ENCODE results near the gene SURF2. TPM values are rescaled to one million over a fixed set of nuclear protein-coding genes. Genes with fewer than 3 reads are reported as not detected.

Gene SURF2
- polyA plus RNA-seq, 1 of the 3 experiments (the other 2 are of a cell fraction): 46.8 TPM

DNA sequence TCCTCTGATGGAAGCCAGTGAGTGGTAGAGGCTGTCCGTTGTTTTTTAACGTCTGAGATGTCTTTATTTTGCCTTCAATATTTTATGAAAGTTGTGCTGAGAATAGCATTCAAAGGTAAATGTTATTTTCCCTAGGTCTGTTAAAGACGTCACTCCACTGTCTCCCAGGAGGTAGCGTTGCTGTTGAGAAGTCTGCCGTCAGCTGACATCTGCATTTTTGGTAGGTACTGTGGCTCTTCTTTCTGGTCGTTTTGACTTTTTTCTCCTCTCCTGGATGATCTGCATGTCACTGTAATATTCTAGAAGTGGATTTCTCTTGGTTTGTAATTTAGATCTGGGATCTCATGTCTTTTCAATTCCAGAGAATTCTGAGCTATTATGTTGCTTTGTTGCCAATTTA is 46.7 kb upstream of the SURF2 start:
- DNase-seq: no peak
- H4K20me1 ChIP-seq (ENCODE audit: insufficient read depth): no peaks in the 10 kb centered on the region
- H3K4me3 ChIP-seq (ENCODE audit: low read depth in 2 of 2, low read length in 1 of 2): no peak overlapping the region
- POLR2A ChIA-PET: no interaction called here
- no peaks in the 10 kb centered on the region for H3K4me1 ChIP-seq (ENCODE audit: control insufficient read depth in 1 of 2, insufficient read depth in 2 of 2, low read depth in 1 of 2, low read length in 1 of 2)
- H3K27me3 ChIP-seq (ENCODE audit: insufficient read depth): peaks cover 10% of the 10 kb centered on the region; the same call in 1 of the 2 replicates
- 18% methylated on average over 6 of the region's 6 CpGs for WGBS (ENCODE audit: low lambda C conversion rate)
- no peak overlapping the region for H3K27ac ChIP-seq (ENCODE audit: low read depth in 2 of 2, low read length in 1 of 2)
- H3K9ac ChIP-seq: no peak overlapping the region
- H3K36me3 ChIP-seq (replicated peaks in 1 of 2; ENCODE audit: control insufficient read depth in 1 of 2, insufficient read depth in 2 of 2, low read length in 1 of 2): no peaks in the 10 kb centered on the region
- H3K79me2 ChIP-seq (ENCODE audit: insufficient read depth): no peaks in the 10 kb centered on the region
- TF ChIP-seq, protein P1, sequence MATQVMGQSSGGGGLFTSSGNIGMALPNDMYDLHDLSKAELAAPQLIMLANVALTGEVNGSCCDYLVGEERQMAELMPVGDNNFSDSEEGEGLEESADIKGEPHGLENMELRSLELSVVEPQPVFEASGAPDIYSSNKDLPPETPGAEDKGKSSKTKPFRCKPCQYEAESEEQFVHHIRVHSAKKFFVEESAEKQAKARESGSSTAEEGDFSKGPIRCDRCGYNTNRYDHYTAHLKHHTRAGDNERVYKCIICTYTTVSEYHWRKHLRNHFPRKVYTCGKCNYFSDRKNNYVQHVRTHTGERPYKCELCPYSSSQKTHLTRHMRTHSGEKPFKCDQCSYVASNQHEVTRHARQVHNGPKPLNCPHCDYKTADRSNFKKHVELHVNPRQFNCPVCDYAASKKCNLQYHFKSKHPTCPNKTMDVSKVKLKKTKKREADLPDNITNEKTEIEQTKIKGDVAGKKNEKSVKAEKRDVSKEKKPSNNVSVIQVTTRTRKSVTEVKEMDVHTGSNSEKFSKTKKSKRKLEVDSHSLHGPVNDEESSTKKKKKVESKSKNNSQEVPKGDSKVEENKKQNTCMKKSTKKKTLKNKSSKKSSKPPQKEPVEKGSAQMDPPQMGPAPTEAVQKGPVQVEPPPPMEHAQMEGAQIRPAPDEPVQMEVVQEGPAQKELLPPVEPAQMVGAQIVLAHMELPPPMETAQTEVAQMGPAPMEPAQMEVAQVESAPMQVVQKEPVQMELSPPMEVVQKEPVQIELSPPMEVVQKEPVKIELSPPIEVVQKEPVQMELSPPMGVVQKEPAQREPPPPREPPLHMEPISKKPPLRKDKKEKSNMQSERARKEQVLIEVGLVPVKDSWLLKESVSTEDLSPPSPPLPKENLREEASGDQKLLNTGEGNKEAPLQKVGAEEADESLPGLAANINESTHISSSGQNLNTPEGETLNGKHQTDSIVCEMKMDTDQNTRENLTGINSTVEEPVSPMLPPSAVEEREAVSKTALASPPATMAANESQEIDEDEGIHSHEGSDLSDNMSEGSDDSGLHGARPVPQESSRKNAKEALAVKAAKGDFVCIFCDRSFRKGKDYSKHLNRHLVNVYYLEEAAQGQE (IDR thresholded peaks at IDR 0.05; ENCODE audit: low read depth, low read length): no peak
- TF ChIP-seq, protein P2, sequence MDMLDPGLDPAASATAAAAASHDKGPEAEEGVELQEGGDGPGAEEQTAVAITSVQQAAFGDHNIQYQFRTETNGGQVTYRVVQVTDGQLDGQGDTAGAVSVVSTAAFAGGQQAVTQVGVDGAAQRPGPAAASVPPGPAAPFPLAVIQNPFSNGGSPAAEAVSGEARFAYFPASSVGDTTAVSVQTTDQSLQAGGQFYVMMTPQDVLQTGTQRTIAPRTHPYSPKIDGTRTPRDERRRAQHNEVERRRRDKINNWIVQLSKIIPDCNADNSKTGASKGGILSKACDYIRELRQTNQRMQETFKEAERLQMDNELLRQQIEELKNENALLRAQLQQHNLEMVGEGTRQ (IDR thresholded peaks at IDR 0.05; ENCODE audit: borderline replicate concordance, low read depth, low read length): no peak
- CTCF ChIA-PET: no interaction called here
- no peak overlapping the region for H2AFZ ChIP-seq (ENCODE audit: low read depth)
- H3K4me2 ChIP-seq: no peak overlapping the region
- no peaks in the 10 kb centered on the region for H3F3A ChIP-seq (replicated peaks; ENCODE audit: insufficient read depth)
- H3K9me3 ChIP-seq: no peaks in the 10 kb centered on the region
- no peaks in the 10 kb centered on the region for H3K9me2 ChIP-seq

DNA sequence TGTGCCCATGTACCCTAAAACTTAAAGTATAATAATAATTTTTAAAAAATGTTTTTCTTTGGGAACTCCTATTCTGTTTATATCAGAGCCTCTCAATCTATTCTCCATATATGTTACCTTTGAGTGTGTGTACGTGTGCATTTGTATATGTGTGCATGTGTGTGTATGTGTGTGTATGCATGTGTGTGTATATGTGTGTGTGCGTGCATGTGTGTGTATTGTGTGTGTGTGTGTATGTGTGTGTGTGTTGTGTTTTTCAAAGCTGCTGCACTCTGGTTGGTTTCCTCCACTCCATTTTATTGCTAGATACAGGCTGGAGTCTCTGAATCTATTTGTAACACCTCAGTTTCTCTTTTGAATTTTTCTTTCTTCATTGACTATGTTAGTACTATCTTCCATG is 40.4 kb upstream of the SURF2 start:
- no peak overlapping the region for H2AFZ ChIP-seq (ENCODE audit: low read depth)
- no peak for TF ChIP-seq NFIC (IDR thresholded peaks at IDR 0.05; ENCODE audit: borderline replicate concordance)
- no peak for TF ChIP-seq CHD2 (IDR thresholded peaks at IDR 0.05; ENCODE audit: low read length, partially characterized antibody)
- no peak for TF ChIP-seq EZH2phosphoT487 (IDR thresholded peaks at IDR 0.05; ENCODE audit: borderline replicate concordance, low read depth)
- no peak for TF ChIP-seq MXI1 (IDR thresholded peaks at IDR 0.05; ENCODE audit: low read depth, low read length)
- no peak for TF ChIP-seq JUND (IDR thresholded peaks at IDR 0.05)
- TF ChIP-seq MEF2A (IDR thresholded peaks at IDR 0.05; ENCODE audit: borderline replicate concordance, low read depth): no peak
- no peak for TF ChIP-seq GATA2 (CRISPR knock-in tag; IDR thresholded peaks at IDR 0.05)
- no peak for TF ChIP-seq FOXJ3 (CRISPR knock-in tag; IDR thresholded peaks at IDR 0.05)
- no peak for TF ChIP-seq POLR2AphosphoS5 (IDR thresholded peaks at IDR 0.05; ENCODE audit: low read depth, low read length)
- TF ChIP-seq EP300 (IDR thresholded peaks at IDR 0.05; ENCODE audit: borderline replicate concordance in 1 of 2, low read depth in 1 of 2, low read length in 1 of 2): no peak
- TF ChIP-seq, protein P3, sequence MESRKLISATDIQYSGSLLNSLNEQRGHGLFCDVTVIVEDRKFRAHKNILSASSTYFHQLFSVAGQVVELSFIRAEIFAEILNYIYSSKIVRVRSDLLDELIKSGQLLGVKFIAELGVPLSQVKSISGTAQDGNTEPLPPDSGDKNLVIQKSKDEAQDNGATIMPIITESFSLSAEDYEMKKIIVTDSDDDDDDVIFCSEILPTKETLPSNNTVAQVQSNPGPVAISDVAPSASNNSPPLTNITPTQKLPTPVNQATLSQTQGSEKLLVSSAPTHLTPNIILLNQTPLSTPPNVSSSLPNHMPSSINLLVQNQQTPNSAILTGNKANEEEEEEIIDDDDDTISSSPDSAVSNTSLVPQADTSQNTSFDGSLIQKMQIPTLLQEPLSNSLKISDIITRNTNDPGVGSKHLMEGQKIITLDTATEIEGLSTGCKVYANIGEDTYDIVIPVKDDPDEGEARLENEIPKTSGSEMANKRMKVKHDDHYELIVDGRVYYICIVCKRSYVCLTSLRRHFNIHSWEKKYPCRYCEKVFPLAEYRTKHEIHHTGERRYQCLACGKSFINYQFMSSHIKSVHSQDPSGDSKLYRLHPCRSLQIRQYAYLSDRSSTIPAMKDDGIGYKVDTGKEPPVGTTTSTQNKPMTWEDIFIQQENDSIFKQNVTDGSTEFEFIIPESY (IDR thresholded peaks at IDR 0.05; ENCODE audit: borderline replicate concordance, low read depth): no peak
- no peak for TF ChIP-seq SIN3A (IDR thresholded peaks at IDR 0.05; ENCODE audit: borderline replicate concordance, low read depth, low read length)
- TF ChIP-seq TCF12 (IDR thresholded peaks at IDR 0.05): no peak
- TF ChIP-seq YY1 (IDR thresholded peaks at IDR 0.05; ENCODE audit: low read depth): no peak
- no peak for TF ChIP-seq FOXM1 (IDR thresholded peaks at IDR 0.05; ENCODE audit: low read depth)
- TF ChIP-seq, protein P2 (IDR thresholded peaks at IDR 0.05; ENCODE audit: borderline replicate concordance, low read depth, low read length): no peak
- TF ChIP-seq RXRA (IDR thresholded peaks at IDR 0.05; ENCODE audit: borderline replicate concordance, low read depth): no peak
- TF ChIP-seq RFX5 (IDR thresholded peaks at IDR 0.05; ENCODE audit: low read length): no peak
- no peaks in the 10 kb centered on the region for H3K79me2 ChIP-seq (ENCODE audit: insufficient read depth)
- no peaks in the 10 kb centered on the region for H3K27me3 ChIP-seq (ENCODE audit: insufficient read depth)
- 33% methylated on average over 2 of the region's 2 CpGs for WGBS (ENCODE audit: low lambda C conversion rate)
- POLR2A ChIA-PET: no interaction called here
- H3K4me3 ChIP-seq (ENCODE audit: low read depth in 2 of 2, low read length in 1 of 2): no peak overlapping the region
- H3K4me1 ChIP-seq (ENCODE audit: control insufficient read depth in 1 of 2, insufficient read depth in 2 of 2, low read depth in 1 of 2, low read length in 1 of 2): no peaks in the 10 kb centered on the region
- no peaks in the 10 kb centered on the region for H3K9me2 ChIP-seq
- H3K27ac ChIP-seq (ENCODE audit: low read depth in 2 of 2, low read length in 1 of 2): no peak overlapping the region
- CTCF ChIA-PET: no interaction called here
- H3K4me2 ChIP-seq: no peak overlapping the region
- H4K20me1 ChIP-seq (ENCODE audit: insufficient read depth): no peaks in the 10 kb centered on the region
- H3F3A ChIP-seq (replicated peaks; ENCODE audit: insufficient read depth): no peaks in the 10 kb centered on the region
- no peak for DNase-seq
- H3K36me3 ChIP-seq (replicated peaks in 1 of 2; ENCODE audit: control insufficient read depth in 1 of 2, insufficient read depth in 2 of 2, low read length in 1 of 2): no peaks in the 10 kb centered on the region
- no peak overlapping the region for H3K9ac ChIP-seq
- H3K9me3 ChIP-seq: no peaks in the 10 kb centered on the region
